Activated CD8-positive, alpha-beta T cell treated with anti-CD3 and anti-CD28 coated beads for 36 hours (primary cell): Measurements from ENCODE around the gene DLG1. TPM values are rescaled to one million over a fixed set of nuclear protein-coding genes. Genes with fewer than 3 reads are reported as not detected.
A peak's percentile ranks its signal among the peaks of the same experiment; 100 is the strongest.

Experiments
- ATAC-seq: fragments of 200-7000 bp; cut with Tn5 transposase; one replicate; pipeline ENCODE4 v1.10.0; 2021; ENCODE audit warnings: mild to moderate bottlenecking, moderate library complexity
- CTCF ChIA-PET: fragments of 350-600 bp; sonication (Branson Sonifier 250); formaldehyde crosslinking; loops from one replicate; lab custom pipeline; 2021; ENCODE audit warnings: antibody characterized with exemption; lab: Charles Lee
- POLR2A ChIA-PET: fragments of 350-600 bp; sonication (Branson Sonifier 250); formaldehyde crosslinking; loops from one replicate; lab custom pipeline; 2021; ENCODE audit warnings: antibody characterized with exemption; lab: Charles Lee
- DNase-seq: peaks from one replicate; pipeline ENCODE4 v3.0.0-alpha.2; 2020
- H3K27ac Mint-ChIP-seq: one replicate; pipeline ENCODE4 v1.8.0; 2021; ENCODE audit warnings: mild to moderate bottlenecking, mixed read lengths
- H3K27me3 Mint-ChIP-seq: one replicate; pipeline ENCODE4 v1.8.0; 2021; ENCODE audit warnings: mixed read lengths
- H3K36me3 Mint-ChIP-seq: one replicate; pipeline ENCODE4 v1.8.0; 2021; ENCODE audit warnings: low read depth, mixed read lengths
- H3K4me1 Mint-ChIP-seq: one replicate; pipeline ENCODE4 v1.8.0; 2021; ENCODE audit warnings: low read depth, mixed read lengths
- H3K4me3 Mint-ChIP-seq: one replicate; pipeline ENCODE4 v1.8.0; 2021; ENCODE audit warnings: mild to moderate bottlenecking, moderate library complexity, mixed read lengths
- H3K9me3 Mint-ChIP-seq: one replicate; pipeline ENCODE4 v1.8.0; 2021; ENCODE audit warnings: mixed read lengths
- CTCF ChIP-seq: fragments of 200-600 bp; IDR thresholded peaks from one replicate; pipeline ENCODE4 v1.8.0; 2022; ENCODE audit warnings: antibody characterized with exemption, mild to moderate bottlenecking
- intact Hi-C: fragments of 100-400 bp; cut with micrococcal nuclease; formaldehyde crosslinking; loops from one replicate; pipeline ENCODE4 v1.10.0; 2022
- total RNA-seq, 2 experiments: library from RNA; stranded (reverse); gene quantifications; one replicate each; pipeline ENCODE4 v1.2.3, GENCODE V29; 2021

Gene DLG1
- total RNA-seq, 2 experiments from 2014 or later: 57.6 to 62.2 TPM

- intact Hi-C loops: no loop called here
- H3K9me3 Mint-ChIP-seq: no peaks in the 10 kb centered on the region
- H3K4me3 Mint-ChIP-seq: no peak overlapping the region
- DNase-seq (no peak), ATAC-seq (no peak)
- no peak for TF ChIP-seq CTCF
- ChIA-PET POLR2A (interaction anchor here (0.7 kb wide), 1 partner anchor 62 kb away, joined by 3 read pairs; no protein-coding TSS in a partner anchor), CTCF (interaction anchor here (1.2 kb wide), 1 partner anchor 13 kb away, joined by 3 read pairs; no protein-coding TSS in a partner anchor)
- peaks cover 11% of the 10 kb centered on the region for H3K36me3 Mint-ChIP-seq
- no peaks in the 10 kb centered on the region for H3K4me1 Mint-ChIP-seq
- no peak overlapping the region for H3K27ac Mint-ChIP-seq
- H3K27me3 Mint-ChIP-seq: no peaks in the 10 kb centered on the region
Observed at GRCh38 chr3:197093871-197094270, 204.5 kb downstream of the DLG1 start.

GRCh38 chr3:197088370-197088769, 210.0 kb downstream of the DLG1 start:
- intact Hi-C loops: no loop called here
- Mint-ChIP-seq H3K4me1 (peaks cover 8% of the 10 kb centered on the region), H3K4me3 (no peak overlapping the region), H3K9me3 (no peaks in the 10 kb centered on the region), H3K27me3 (no peaks in the 10 kb centered on the region), H3K27ac (no peak overlapping the region), H3K36me3 (peaks cover 12% of the 10 kb centered on the region)
- ATAC-seq (no peak), DNase-seq (no peak)
- POLR2A ChIA-PET: no interaction called here
- CTCF ChIA-PET: interaction anchor here (0.8 kb wide), 1 partner anchor 59 kb away, joined by 3 read pairs; the partner anchor contains the start of gene MELTF
- no peak for TF ChIP-seq CTCF

- Mint-ChIP-seq H3K4me3 (no peak overlapping the region), H3K36me3 (peaks cover 12% of the 10 kb centered on the region), H3K27ac (no peak overlapping the region), H3K27me3 (no peaks in the 10 kb centered on the region), H3K9me3 (no peaks in the 10 kb centered on the region), H3K4me1 (peaks cover 10% of the 10 kb centered on the region)
- ChIA-PET POLR2A (no interaction called here), CTCF (no interaction called here)
- ATAC-seq (peak; percentile 38), DNase-seq (no peak)
- TF ChIP-seq CTCF: no peak
- intact Hi-C loops: no loop called here
Observed at GRCh38 chr3:197085137-197085536, 213.3 kb downstream of the DLG1 start.

GRCh38 chr3:197083486-197083885, 214.9 kb downstream of the DLG1 start:
- peak; percentile 64 for DNase-seq
- TF ChIP-seq CTCF: no peak
- Mint-ChIP-seq H3K36me3 (peaks cover 13% of the 10 kb centered on the region), H3K4me1 (peaks cover 10% of the 10 kb centered on the region), H3K27me3 (no peaks in the 10 kb centered on the region), H3K27ac (peak overlapping the region; percentile 36), H3K4me3 (no peak overlapping the region), H3K9me3 (no peaks in the 10 kb centered on the region)
- CTCF ChIA-PET: interaction anchor here (1.2 kb wide), 1 partner anchor 54 kb away, joined by 6 read pairs; the partner anchor contains the start of gene MELTF
- POLR2A ChIA-PET: no interaction called here
- intact Hi-C loops: no loop called here
- ATAC-seq: peak; percentile 95

GRCh38 chr3:197082871-197083270, 215.5 kb downstream of the DLG1 start:
- Mint-ChIP-seq H3K4me3 (no peak overlapping the region), H3K27ac (no peak overlapping the region), H3K9me3 (no peaks in the 10 kb centered on the region), H3K4me1 (peaks cover 10% of the 10 kb centered on the region), H3K27me3 (no peaks in the 10 kb centered on the region), H3K36me3 (peaks cover 13% of the 10 kb centered on the region)
- CTCF ChIA-PET: interaction anchor here (1.2 kb wide), 1 partner anchor 53 kb away, joined by 6 read pairs; the partner anchor contains the start of gene MELTF
- DNase-seq (no peak), ATAC-seq (no peak)
- POLR2A ChIA-PET: no interaction called here
- intact Hi-C loops: no loop called here
- no peak for TF ChIP-seq CTCF
